GM19328 (cell line): ENCODE measurements around the gene AMMECR1.

Experiments
- ATAC-seq: cut with Tn5 transposase; IDR thresholded peaks from one replicate; pipeline ENCODE4 v1.9.1; 2021; ENCODE audit warnings: mild to moderate bottlenecking, moderate library complexity; ENCODE audit not compliant: unreplicated experiment

The AMMECR1 gene

DNA sequence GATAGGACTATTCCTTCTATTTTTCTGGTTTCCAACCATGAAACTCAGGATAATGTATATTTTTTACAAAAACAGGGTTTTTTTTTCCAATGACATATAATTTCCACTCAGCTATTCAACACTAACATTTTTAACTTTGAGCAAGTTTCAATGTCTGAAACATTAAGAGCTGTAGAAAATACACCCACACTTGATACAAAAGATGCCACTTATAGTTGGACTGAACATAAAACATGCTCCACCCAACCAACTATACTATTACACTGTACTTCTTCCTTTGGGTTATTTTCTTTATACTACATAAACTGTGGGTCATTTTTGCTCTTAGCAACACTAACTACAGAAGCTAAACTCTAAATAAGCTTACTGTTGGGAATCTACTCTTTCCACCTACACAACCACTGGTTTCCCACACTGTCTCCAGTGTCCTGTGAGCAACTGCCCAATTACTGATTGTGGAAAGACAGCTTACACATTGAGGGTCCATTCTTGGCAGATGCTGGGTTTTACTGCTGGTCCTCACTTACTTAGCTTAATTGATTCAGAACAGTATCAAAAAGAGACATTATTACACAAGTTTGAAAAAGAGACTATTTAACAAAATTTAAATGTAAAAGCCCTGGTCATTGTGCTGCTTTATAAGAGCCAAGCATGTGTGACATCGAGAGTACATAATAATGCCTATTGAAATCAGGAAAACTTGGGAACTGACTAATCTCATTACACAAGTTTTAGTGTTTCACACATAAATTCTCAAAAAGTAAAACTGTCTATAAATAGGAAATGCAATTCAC is 6.3 kb downstream of the AMMECR1 start:
- no peak for ATAC-seq

DNA sequence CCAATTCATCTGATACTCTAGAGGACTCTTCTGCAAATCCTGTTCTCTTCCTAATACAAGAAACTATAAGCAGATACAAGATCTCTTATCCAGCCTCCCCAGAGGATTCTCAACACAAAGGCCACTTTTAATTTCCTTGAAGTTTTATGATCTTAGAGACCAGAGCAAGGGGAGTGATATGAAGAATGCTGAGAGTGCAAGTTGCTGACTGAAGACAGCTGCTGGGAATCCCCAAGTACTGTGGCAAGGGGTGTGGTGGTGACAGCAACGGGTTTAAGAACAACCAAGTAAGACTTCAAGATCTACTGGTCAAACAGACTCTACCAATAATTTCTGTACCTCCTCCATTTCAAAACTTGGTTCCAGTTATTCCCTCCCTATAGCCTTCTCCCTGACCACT is 7.0 kb downstream of the AMMECR1 start:
- peak; percentile 66 for ATAC-seq

- no peak for ATAC-seq
Observed at GRCh38 chrX:110310000-110310790, 7.7 kb downstream of the AMMECR1 start.

- ATAC-seq, result no peak
Observed at GRCh38 chrX:110308220-110308619, 9.7 kb downstream of the AMMECR1 start.

DNA sequence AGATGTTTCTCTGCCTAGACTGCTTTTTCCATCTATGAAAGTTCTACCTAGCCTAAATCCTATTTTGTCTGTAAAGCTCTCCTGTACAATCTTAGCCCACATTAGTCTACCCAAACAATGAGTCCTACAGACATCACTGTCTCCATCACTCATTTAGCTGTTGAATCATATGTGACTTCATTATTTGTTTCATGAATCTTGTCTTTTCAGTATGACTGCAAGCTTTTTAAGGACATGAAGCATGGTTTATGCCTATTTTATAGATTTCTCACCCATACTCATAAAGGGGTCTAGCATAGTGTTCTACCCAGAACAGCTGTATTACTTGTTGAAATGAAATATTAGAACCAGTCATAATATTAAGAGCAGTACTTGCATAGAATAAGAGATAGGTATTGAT is 13.0 kb downstream of the AMMECR1 start:
- ATAC-seq, result no peak

DNA sequence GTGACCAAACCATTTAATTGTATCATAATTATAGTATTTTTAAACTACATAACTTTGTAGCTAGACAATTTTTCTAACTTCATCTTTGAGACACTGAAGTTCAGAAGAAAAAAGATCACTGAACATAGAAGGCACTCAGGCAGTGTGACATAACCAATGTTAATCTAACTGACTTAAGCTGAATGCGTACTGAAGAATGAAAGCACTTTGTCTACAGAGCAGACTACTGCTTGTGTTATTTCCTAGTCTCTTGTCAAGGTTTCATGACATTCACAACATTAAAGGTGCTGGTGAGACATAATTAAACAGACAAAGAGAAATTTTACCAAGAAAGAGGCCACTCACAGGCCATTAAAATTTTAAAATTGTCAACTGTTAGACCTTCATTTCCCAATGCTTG is 13.5 kb downstream of the AMMECR1 start:
- ATAC-seq, result no peak

- no peak for ATAC-seq
Observed at GRCh38 chrX:110302975-110303374, 14.9 kb downstream of the AMMECR1 start.

DNA sequence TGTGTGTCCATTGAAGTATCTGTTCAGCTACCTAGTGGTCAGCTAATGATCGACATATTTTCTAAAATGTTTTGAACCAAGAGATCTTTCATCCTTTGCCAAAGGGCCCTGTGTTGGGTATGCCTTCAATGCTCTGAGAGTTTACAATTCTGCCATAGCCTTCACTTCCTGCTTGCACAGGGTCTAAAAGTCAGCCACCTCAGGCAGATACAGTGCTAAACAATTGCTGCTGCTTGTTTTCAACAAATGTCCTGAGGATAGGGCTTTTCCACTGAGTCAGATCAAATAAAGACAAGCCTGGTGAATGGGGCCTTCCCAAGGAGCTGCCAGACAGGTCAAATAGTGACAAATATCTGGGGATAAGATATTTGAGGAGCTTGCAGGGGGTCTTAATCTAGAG is 16.7 kb downstream of the AMMECR1 start:
- ATAC-seq, result no peak

DNA sequence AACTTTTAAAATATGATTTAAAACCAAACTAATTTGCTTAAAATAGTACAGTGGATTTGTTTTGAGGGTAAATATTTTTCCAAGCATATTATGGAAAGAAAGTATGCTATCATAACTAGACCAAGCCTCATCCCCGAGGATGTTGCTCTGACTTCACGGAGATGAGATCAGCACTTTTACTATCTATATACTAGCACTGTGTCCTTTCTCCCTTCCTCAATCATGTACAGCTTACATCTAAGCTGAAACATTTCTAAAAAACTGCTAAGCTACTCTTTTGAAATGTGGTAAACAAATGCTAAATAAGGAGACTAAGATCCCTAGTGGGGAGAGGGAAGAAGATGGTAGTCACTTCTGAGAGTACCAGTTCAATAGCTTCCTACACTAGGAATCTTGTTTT is 23.8 kb downstream of the AMMECR1 start:
- ATAC-seq, result no peak

GRCh38 chrX:110293658-110294057 is 24.2 kb downstream of the AMMECR1 start:
- ATAC-seq, result no peak

- ATAC-seq, result no peak
Observed at GRCh38 chrX:110287605-110288004, 30.3 kb downstream of the AMMECR1 start.

DNA sequence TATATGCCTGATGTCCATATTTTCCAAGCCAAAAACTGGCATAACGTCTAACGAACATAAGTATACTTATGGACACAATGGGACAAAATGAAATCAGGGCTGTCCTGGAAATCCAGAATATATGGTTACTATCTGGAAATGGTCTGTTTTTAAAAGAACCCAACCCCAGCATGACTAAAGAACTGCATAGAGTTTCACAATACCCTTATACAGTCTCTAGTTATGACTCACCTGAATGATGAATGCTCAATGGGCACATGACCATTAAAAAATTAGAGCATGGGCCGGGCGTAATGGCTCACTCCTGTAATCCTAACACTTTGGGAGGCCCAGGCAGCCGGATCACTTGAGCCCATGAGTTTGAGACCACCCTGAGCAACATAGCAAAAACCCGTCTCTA is 31.8 kb downstream of the AMMECR1 start:
- no peak for ATAC-seq

- ATAC-seq, result no peak
Observed at GRCh38 chrX:110284159-110284558, 33.7 kb downstream of the AMMECR1 start.

DNA sequence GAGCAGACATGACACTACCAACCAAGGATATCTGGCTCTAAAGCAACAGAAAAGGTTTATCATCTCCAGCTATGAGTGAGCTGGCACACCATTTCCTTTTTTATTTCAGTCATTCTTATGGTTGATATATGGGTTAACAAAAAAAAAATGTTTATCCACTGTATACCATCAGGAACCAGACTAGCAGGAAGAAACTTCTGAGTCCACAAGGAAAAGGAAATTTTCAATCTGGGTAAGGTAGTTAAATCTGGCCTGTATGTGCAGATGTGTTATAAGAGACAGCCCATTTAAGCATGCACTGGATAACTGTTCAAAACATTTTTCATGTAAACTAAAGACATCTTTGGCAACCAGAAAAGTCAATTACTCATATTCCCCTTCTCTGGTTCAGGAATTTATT is 35.0 kb downstream of the AMMECR1 start:
- no peak for ATAC-seq

DNA sequence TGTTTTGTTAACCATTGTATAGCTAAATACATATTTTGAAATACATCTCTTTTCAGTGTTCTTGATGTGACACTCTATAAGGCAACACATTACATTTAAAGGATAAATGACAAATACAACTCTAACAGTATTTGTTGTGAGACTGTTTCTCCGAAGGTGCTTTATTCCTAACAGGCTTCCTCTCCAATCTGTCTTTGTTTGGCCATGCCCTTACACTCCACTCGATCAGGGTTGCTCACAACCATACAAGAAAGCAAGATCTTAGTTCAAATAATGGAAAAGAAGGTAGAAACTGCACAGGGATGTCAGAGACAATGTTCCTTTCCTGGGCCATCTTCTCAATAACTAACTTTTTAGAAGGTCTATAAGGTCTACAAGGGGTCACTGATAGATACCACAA is 36.5 kb downstream of the AMMECR1 start:
- ATAC-seq, result no peak

DNA sequence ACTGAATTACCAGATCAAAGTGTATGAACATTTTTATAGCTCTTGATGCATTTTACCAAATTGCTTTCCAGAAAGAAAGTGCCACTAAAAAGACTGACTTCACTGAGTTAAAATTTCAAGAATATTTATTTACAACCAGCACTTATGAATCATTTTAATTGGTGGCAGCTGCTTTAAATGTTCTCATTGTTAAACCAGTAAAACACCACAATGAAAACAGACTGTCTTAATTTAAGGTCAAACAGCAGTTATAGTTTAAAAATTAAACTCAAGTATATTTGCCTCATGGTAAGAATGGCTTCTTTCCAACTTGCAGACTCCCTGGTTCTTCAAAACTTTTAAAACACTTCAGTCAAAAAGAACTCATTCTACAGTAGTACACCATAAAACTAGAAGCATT is 36.9 kb downstream of the AMMECR1 start:
- no peak for ATAC-seq

GRCh38 chrX:110277609-110278008 is 40.3 kb downstream of the AMMECR1 start:
- ATAC-seq, result no peak

DNA sequence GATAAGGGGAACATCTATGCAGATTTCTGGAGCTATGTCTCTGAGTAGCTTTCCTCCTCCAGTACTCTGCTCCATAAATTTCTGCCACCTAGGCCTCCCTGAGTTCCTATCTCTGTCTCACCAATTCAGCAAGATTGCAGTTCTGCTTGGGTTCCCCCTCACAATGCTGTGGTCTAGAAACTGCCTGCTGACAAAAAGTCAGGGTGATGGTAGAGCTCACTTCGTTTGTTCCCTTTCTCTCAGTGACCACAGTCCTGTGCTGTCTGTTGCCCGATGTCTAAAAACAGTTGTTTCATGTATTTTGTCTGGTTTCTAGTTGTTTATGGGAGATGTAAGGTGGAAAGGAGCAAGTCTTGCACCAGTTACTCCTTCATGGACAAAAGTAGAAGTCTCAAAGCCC is 41.1 kb downstream of the AMMECR1 start:
- ATAC-seq, result peak; percentile 83

DNA sequence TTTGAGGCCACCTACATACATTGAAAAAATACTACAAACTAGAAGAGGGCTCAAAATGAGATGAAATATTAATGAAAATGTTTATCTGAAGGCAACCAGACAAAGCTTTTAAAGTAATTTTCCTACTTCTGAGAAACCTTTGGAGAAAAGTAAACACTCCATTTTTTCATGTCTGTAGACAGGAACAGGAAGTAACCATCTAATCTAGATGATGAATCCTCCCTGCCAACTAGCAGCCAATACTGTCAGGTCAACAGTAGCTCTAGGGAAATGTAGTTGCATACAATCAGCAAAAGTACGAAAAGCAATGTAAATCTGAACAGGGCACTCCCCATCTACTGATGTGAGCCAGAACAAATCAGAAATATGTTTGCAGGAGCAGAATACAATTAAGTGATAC is 49.0 kb downstream of the AMMECR1 start:
- no peak for ATAC-seq

DNA sequence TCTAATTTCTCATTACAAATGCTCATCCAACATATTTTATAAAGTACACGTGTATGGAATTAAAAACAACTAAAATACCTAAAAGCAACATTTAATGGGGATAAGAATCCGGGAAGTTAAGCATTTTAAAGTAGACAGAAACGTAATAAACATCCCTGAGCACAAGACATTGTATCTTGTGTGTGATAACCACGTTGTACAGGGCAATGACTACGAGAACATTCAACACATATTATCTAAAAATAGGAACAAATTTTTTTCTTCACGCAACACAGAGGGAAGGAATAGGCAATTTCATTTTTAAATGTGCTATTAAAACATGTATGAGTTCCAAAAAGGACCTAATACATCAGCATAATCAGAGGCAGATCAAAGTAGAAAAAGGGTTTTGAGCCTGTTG is 49.5 kb downstream of the AMMECR1 start:
- ATAC-seq, result no peak

- no peak for ATAC-seq
Observed at GRCh38 chrX:110267874-110268273, 50.0 kb downstream of the AMMECR1 start.

DNA sequence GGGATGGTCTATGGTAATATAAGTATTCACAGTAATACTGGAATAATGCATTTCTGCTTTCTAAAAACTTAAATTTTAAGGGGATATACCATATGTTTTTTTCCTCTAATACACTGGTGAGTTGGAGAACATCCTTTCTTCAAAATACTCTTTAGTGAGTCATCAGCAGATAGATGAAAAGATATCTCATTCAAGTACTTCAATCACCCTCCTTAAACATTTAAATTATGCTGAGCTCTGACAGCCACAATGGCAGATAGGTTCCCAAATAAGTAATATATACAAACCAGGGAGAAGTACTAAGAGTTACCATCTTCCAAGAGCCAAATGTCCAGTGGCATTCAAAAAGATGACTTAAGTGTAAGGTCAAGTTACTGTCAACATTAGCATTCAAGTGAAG is 52.2 kb downstream of the AMMECR1 start:
- no peak for ATAC-seq
